Cardiac muscle cell (in vitro differentiated cells and primary cell): Measurements from ENCODE around the gene TXN. TPM values are rescaled to one million over a fixed set of nuclear protein-coding genes. Genes with fewer than 3 reads are reported as not detected.

Experiments
- DNase-seq, 2 donors: peaks; one replicate each; pipeline versions ENCODE4 v3.0.0 to v3.0.0-alpha.2; 2010 to 2017; ENCODE audit warnings: low read depth in 1 of 2, low spot score in 1 of 2
- H3K27ac ChIP-seq: fragments of 200-600 bp; sonication (generic); 2 replicates; pipeline ENCODE4 v1.5.1; 2016
- H3K27me3 ChIP-seq: fragments of 200-600 bp; sonication (generic); 2 replicates; pipeline ENCODE4 v1.6.0; 2016; ENCODE audit warnings: control low read depth
- H3K36me3 ChIP-seq: fragments of 200-600 bp; sonication (generic); 2 replicates; pipeline ENCODE4 v1.5.1; 2016; ENCODE audit warnings: control low read depth
- H3K4me1 ChIP-seq: fragments of 200-600 bp; sonication (generic); 2 replicates; pipeline ENCODE4 v1.8.1; 2017; ENCODE audit warnings: low read depth, mild to moderate bottlenecking, mixed run types
- H3K4me3 ChIP-seq: fragments of 200-600 bp; sonication (generic); 2 replicates; pipeline ENCODE4 v1.5.1; 2016; ENCODE audit warnings: mild to moderate bottlenecking
- H3K9me3 ChIP-seq: fragments of 200-600 bp; sonication (generic); 2 replicates; pipeline ENCODE4 v1.5.1; 2017; ENCODE audit warnings: low read depth, mild to moderate bottlenecking, control low read depth
- polyA plus RNA-seq: library from polyadenylated mRNA; unstranded; fragments of >200 nt; fragmentation: Nextera tagmentation; extraction: Ambion mirVana; gene quantifications from 2 replicates; pipeline ENCODE4 v1.2.1, GENCODE V29; 2016
- total RNA-seq: library from RNA; depleted of rRNA; stranded (reverse); fragments of >200 nt; gene quantifications from 2 replicates; pipeline ENCODE4 v1.2.3, GENCODE V29; 2016
- TF ChIP-seq, protein P1 (sequence below): IDR thresholded peaks from 2 replicates; pipeline ENCODE4 v1.5.1; 2012; ENCODE audit warnings: low read depth, mild to moderate bottlenecking, low read length

The TXN gene
- total and polyA plus RNA-seq, 2 experiments from 2014 or later, result 55.7 to 241 TPM

DNA sequence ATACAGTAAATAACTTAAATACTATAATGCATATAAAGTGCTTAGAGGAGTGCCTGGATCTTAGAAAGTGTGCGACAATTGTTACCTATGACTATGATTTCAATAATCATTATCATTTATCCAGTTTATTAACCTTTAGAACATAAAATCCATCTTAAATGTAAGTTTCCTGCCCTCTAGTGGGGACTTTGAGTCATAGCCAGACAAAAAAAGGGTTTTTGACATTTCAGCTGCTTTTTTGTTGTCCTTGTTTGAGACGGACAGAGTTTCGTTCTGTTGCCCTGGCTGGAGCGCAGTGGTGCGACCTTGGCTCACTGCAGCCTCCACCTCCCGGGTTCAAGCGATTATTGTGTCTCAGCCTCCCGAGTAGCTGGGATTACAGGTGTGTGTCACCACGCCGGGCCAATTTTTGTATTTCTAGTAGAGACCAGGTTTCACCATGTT lies 38.6 kb downstream of the TXN start:
- no peaks in the 10 kb centered on the region for H3K36me3 ChIP-seq
- no peak overlapping the region for H3K4me3 ChIP-seq
- H3K27me3 ChIP-seq, result no peaks in the 10 kb centered on the region
- DNase-seq, result peak; percentile 45 to 69
- no peaks in the 10 kb centered on the region for H3K9me3 ChIP-seq
- H3K4me1 ChIP-seq, result peaks cover 2% of the 10 kb centered on the region
- H3K27ac ChIP-seq, result no peak overlapping the region
- TF ChIP-seq, protein P1, sequence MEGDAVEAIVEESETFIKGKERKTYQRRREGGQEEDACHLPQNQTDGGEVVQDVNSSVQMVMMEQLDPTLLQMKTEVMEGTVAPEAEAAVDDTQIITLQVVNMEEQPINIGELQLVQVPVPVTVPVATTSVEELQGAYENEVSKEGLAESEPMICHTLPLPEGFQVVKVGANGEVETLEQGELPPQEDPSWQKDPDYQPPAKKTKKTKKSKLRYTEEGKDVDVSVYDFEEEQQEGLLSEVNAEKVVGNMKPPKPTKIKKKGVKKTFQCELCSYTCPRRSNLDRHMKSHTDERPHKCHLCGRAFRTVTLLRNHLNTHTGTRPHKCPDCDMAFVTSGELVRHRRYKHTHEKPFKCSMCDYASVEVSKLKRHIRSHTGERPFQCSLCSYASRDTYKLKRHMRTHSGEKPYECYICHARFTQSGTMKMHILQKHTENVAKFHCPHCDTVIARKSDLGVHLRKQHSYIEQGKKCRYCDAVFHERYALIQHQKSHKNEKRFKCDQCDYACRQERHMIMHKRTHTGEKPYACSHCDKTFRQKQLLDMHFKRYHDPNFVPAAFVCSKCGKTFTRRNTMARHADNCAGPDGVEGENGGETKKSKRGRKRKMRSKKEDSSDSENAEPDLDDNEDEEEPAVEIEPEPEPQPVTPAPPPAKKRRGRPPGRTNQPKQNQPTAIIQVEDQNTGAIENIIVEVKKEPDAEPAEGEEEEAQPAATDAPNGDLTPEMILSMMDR, result peak; percentile 71

DNA sequence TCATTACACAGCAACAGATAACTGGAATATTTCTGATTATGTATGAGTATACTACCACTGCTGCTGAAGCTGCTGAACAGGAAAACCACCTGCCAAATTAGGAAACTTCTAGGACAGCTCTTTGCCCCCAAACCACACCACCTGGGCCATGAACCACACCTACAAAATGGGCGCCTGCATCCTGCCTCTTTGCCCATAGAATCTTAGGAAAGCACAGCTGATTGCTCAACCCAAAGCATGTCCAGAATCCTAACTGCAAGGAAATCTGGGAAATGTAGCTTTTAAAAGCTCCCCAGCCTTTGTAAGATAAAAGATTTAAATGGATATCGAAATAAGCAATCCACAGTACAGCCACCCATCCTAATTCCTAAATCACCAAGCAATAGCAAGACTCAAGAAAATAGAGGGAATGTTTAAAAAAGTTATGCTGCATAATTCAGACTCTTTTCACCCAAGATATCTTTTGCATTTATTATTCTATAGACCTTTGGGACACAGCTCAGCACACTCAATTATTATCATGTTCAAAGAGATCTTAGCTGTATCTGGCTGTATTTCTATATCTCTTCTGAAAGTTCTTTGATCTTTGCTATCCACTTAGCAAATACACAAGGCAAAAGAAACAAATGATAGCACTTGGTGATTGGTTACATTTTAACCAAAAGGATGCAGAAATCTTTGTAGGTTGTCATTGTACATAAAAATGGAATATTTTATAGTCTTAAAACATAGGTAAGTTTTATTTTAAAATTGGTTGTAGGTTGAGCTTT lies 41.5 kb downstream of the TXN start:
- DNase-seq, result no peak

GRCh38 chr9:110214090-110214489 lies 42.2 kb downstream of the TXN start:
- no peak for DNase-seq
- H3K27me3 ChIP-seq, result peaks cover 4% of the 10 kb centered on the region
- no peak overlapping the region for H3K4me3 ChIP-seq
- no peaks in the 10 kb centered on the region for H3K36me3 ChIP-seq
- H3K27ac ChIP-seq, result no peak overlapping the region
- peaks cover 4% of the 10 kb centered on the region for H3K4me1 ChIP-seq
- H3K9me3 ChIP-seq, result no peaks in the 10 kb centered on the region
- TF ChIP-seq, protein P1, result no peak

More for the DNA sequence above, 41.5 kb downstream of the TXN start:
- Histone ChIP-seq H3K9me3 (no peaks in the 10 kb centered on the region), H3K27ac (no peak overlapping the region), H3K4me3 (no peak overlapping the region), H3K36me3 (no peaks in the 10 kb centered on the region), H3K4me1 (peaks cover 4% of the 10 kb centered on the region), H3K27me3 (peaks cover 4% of the 10 kb centered on the region)
- TF ChIP-seq, protein P1, result no peak

- Histone ChIP-seq H3K27me3 (peaks cover 4% of the 10 kb centered on the region), H3K4me1 (peaks cover 4% of the 10 kb centered on the region), H3K9me3 (no peaks in the 10 kb centered on the region), H3K36me3 (no peaks in the 10 kb centered on the region), H3K4me3 (no peak overlapping the region), H3K27ac (no peak overlapping the region)
- DNase-seq, result no peak
- TF ChIP-seq, protein P1, result no peak
Measured at GRCh38 chr9:110213413-110214044, 42.8 kb downstream of the TXN start.

GRCh38 chr9:110208031-110208430 lies 48.3 kb downstream of the TXN start, which contains the start of gene C9orf152:
TSS of gene C9orf152 (minus strand) at chr9:110208159. CDS start at chr9:110207579, 580 bp downstream.
- Histone ChIP-seq H3K4me3 (no peak within 1 kb of the TSS), H3K27ac (no peak within 1 kb of the TSS), H3K4me1 (peaks cover 4% of the 10 kb centered on the region), H3K36me3 (no peaks in the 10 kb centered on the region), H3K27me3 (peaks cover 6% of the 10 kb centered on the region), H3K9me3 (no peaks in the 10 kb centered on the region)
- TF ChIP-seq, protein P1, result no peak
- no peak for DNase-seq
